ACHN (cell line): ENCODE results near the gene ATP11A.
"Not testable (repeated sequence)": the region's sequence is repeated elsewhere in the genome, so short reads cannot be mapped to it uniquely, and the experiment has no call there.

Experiments used
- DNase-seq: peaks from one replicate; pipeline ENCODE4 v3.0.0-alpha.2; 2015
- in situ Hi-C: cut with HindIII; loops from 2 replicates; pipeline ENCODE4 v1.10.0; 2017; ENCODE audit warnings: low sequenced_read_pairs, low pct_ligation_motif_present, low pct_unique_long_range_greater_than_20kb

The ATP11A gene

DNA sequence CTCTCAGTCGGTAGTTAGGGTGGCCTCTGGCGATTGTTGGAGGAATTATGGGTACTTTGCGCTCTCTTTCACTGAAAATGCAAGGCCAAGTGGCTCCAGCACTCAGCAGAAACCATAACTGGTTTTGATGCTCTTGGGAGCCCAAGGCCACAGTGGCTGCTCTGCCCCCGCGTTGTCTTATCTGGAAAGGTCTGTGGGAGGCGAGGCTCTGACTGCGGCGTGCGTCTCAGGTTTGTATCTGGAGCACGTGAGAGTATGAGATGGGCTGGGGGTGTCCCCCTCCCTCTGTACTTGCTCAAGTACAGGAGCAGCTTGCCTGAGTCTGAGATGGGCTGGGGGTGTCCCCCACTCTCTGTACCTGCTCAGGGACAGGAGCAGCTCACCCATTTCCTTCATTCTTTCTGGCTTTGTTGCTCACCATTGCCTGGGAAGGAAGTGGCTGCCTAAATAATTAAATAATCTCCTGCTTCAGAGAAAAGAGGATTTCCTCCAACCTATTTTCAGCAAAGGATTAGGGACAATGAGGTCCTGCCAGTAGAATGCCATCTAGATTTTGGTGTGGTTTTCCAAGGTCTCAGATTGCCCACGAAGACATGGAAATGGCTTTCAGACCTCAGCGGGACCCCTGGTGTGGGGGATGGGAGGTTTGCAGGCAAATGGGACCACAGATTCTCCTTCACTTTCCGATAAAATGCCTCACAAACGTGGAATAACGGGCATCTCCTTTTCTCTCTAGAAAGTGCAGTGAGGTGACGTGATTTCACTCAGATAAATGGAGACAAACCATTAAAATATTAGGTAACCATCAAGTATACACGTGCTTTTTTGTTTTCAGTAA is 14.7 kb downstream of the ATP11A start:
- no peak for DNase-seq
- in situ Hi-C loops, result no loop called here

DNA sequence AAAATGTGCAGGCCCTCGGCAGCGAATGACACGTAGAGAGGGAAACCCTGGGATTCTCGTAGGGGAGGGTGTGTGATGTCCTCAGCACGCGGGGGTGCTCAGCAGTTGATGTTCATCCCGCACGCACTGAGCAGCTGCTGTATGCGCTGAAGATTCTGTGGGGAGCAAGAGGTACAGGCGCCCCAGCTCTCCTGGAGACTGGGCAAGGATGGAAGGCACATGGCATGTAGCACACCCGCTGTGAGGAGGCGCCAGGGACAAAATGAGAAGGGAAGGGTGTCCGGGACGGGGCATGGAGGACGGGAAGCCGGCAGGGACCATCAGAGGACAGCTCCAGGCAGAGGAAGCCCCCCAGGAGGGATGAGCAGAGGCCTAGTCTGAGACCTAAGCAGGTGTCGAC is 15.4 kb downstream of the ATP11A start:
- in situ Hi-C loops, result no loop called here
- DNase-seq, result no peak

DNA sequence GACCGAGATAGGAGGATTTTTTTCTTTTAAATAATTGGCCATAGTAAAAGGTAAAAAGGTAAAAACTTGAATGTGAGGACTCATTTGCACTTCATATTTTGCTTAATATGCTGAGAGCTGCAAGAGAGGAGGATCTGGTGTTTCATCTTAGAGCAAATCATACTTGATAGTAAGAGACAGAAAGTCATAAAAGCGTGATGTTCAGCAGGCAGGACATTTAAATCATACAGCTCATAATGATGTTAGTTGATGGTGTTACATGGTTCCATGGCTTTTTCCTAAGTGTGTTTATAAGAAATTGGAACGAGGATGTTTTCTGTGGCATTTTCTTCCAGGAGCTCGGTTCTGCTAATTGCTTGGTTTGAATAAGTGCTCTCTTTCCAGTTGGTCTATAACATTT is 16.3 kb downstream of the ATP11A start:
- no peak for DNase-seq
- in situ Hi-C loops, result no loop called here

DNA sequence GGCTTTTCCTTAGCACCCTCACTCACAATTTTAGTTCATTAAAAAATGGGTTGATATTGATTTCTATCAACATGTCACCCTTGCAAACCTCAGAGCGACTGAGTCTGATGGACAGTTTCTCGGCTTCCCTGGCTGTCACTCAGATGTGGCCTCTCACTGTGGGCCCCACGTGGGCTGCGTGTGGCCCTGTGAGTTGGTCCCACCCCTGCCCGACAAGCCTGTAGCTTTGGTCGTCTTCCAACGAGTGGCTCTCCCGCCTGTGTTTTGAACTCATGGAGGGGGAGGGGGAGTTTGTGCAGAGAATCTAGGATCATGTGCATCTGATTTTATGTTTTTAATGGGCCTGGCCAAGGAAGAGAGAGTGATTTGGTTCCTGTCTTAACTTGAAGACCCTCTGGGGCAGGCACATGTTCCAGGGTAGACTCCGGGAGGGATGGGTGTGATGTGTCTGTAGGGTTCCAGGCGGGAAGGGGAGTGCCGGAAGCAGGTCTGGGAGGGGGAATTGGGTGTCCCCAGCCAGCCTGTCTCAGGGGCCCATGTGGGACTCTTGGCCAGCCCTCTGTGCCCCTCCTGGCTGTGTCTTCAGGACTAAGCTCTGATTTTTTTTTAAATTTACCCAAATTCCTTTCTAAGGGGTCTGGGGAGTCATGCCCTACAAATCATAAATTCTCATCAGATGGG is 18.9 kb downstream of the ATP11A start:
- DNase-seq, result no peak
- in situ Hi-C loops, result no loop called here

DNA sequence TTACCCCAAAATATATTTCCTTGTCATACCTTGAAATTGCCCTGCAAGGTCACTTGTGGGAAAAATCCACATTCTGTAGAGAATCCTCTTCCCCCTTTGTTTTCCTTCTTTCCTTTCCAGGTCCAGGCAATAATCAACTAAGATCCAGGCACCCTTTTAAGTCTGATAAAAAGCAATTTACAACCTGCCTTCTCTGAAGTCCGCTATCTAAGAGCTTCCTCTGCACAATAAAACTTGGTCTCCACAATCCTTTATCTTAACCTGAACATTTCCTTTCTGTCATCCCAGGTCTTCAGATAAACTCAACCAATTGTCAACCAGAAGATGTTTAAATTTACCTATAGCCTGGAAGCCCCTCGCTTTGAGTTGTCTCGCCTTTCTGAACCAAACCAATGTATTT is 19.5 kb downstream of the ATP11A start:
- DNase-seq, in situ Hi-C loops: not testable (repeated sequence)

DNA sequence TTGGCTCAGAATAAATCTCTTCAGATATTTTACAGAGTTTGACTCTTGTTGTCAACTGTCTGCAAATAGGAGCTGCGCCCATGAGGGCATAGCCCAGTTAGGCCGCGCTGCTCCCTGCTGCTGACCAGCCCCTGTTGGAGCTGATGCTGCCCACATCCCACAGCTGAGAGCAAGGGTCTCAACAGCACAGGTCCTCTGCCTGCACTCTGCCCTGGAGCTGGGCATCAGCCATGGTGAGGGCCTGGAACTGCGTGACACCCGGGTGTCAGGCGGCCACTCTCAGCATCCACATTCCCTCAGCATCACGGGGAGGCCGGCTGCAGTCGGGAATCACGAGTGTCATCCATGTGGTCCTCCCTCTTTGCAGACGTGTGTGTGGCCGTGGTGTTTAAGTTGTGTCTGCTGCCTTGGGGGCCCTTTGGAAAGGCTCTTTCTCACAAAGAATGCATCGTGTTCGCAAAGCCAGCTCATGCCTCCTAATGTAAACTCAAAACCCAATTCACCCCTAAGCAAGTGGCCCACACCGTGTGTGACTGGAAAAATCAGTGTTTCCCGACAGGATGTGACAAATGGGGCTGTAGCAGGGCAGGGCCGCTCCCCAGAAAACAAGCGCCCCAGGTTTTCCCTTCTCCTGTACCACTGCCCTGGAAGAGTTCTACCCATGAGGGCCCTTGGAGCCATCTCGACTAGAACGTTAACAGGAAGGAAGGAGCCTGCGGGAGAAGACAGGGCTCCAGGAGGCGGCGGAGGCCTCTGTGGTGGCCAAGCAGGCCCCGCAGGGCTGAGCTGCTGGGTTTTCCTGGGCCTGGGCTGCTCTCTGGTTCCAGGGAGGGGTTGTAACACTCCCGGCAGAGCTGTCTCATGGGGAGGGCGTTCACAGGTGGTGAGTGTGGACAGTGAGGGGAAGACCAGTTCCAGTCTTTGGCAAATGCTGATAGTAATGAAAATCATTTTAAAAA is 20.3 kb downstream of the ATP11A start:
- in situ Hi-C loops, result no loop called here
- DNase-seq, result no peak

DNA sequence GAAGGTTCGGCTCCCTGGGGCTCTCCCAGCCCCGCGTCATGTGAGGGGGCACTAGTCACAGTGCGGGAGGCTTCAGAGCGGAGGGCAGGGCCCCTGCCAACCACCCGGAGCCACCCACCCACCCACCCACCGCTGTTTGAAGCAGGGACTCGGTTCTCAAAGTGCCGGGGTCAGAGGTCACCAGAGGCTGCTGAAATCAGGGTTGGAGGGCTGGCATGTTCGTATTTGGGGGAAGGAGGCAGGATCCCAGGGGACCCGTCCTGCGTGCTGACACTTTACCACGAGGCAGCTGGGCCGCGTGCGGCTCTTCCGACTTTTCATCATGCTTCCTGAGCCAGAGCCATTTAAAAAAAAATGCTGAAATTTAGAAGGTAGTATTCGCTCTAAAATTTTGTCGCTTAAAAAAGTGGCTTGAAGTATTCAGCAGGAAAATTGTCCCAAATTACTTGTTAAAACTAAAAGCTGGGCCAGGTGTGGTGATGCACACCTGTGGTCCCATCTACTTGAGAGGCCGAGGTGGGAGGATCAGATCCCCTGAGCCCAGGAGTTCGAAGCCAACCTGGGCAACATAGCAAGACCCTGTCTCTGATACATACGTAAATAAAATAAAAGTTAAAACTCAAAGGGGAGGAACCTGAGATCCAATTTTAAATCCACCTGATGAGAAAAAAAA is 21.2 kb downstream of the ATP11A start:
- in situ Hi-C loops, result no loop called here
- DNase-seq, result no peak

DNA sequence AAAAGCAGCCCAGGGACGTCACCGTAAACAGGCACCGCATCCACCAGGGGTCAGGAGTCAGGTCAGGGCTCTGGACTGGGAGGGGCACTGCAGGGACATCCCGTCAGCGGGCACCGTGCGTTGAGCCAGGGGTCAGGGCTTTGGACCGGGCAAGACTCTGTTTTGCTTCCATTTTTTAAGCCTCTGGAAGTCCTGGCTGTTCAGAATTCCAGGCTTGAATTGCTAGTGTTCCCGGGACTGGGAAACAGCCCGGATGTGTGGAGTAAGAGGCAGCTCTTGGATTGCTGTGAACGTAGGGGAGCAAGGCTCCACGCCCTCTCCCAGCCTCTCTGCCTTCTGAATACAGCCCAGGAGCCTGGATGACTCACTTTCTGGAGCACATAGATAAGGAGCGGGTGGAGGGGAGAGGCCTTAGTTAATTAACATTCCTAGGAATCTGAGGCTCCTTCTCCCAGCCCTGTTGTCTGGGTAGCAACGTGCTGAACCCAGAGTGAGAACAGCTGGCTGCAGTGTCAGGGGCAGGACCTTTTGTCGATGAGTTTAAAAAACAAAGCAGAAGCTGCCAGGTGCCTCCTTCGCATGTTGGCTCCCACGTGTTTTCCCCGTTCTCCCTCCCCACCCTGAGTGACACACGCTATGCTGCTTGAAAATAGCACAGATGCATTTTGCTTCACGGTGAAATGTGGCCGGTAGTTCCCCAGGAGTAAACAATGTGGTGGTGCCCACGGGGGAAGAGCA is 21.9 kb downstream of the ATP11A start:
- peak; percentile 77 for DNase-seq
- in situ Hi-C loops, result no loop called here

DNA sequence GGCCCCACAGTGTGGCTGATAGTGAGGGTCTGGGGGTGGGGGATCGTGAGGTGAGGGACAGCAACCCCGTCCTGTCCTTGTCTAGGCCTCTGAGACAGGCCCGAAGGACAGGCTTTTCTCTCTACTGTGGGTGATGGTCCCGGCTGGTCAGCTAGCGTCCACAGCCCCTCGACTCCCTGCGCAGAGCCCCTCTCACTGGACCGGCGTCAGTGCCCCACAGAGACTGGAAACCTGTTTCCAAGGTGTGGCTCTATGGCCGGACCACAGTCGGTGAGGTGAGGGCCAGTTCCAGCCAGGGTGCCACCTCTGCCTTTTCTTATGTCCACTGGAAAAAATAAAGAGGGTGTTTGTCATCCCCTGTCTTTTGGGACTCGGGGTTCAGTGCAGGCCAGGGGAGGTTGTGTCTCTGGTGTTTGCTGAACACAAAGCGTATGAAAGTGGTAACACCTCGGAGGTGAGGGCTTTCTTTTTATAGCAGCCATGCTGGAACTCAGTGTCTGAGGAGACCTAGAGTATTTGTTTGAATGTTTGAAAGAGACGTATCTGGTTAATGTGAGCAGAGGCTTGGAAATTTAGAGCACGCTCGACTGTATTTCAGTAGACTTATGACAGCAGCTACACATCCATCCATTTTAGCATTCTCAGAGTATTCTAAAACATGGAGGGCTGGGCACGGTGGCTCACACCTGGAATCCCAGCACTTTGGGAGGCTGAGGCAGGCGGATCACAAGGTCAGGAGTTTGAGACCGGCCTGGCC is 22.8 kb downstream of the ATP11A start:
- in situ Hi-C loops, result no loop called here

DNA sequence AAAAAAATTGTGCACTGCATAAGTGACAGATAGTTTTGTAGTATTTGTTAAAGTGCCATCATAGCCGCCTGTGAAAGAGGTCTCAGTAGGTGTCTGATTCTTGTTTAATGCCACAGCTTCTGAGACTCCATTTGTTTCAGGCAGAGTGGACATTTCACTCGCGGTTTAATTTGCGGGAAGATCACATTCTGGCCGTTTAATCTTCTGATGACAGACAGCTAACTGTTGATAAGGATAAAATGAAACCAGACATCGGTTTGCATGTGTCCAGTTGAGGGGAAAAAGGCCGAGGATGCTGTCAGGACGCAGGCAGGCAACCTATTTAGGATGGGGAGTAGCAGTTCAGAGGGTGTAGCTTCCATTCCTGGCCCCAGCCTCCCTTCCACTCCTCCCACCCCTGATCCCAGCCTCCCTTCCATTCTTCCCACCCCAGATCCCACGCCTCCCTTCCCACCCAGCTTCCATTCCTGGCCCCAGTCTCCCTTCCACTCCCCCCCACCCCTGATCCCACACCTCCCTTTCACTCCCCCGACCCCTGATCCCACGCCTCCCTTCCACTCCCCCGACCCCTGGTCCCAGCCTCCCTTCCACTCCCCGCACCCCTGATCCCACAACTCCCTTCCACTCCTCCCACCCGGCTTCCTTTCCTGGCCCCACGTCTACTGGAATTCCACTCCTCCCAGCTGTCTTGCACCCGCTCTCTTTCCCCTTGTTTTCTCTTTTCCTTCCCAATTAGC is 23.8 kb downstream of the ATP11A start:
- in situ Hi-C loops, result no loop called here
- no peak for DNase-seq

More for the DNA sequence above, 22.8 kb downstream of the ATP11A start:
- no peak for DNase-seq

DNA sequence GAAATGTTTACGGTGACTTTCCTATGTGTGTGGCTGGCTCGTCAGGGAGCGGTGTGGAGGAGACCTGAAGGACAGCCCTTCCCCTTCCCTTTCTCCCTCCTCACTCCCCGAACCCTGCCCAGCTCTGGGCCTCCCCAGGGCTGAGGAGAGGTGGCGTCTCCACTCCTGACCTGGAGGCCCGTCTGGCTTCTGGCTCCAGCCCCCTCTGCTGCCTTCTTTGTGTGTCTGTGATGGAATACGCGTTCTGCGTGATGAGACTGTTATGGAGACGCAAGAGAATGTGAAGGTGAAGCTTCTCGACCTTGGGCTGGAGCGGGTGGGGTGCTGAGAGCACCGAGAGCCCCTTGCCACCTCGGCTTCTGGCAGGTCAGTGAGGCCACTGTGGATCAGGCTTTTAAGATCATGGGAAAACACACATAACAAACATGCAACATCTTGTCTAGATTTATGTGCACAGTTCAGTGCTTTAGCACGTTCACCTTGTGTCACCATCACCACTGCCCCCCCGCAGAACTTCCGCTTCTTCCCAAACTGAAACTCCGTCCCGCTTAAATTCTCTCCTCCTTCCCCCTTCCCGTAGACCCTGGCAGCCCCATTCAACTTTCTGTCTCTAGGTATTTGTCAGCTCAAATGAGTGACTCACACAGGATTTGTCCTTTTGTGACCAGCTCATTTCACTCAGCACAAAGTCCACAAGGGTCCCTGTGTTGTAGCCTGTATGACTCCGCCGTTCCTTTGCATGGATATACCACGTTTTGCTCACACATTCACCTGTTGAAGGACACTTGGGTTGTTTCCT is 24.7 kb downstream of the ATP11A start:
- DNase-seq, result no peak
- in situ Hi-C loops, result no loop called here

DNA sequence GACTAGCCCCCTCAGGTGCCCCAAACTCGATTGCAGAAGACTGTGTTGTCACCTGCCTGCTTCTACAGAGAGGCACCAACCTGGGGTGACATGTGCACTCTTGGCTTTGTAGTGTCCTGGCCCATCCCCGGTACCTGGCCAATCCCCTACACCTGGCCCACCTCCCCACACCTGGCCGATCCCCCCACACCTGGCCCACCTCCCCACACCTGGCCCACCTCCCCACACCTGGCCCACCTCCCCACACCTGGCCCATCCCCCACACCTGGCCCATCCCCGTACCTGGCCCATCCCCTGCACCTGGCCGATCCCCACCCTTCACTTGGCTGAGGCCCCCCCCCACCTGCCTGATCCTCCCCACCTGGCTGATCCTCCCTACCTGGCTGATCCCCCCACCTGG is 25.4 kb downstream of the ATP11A start:
- DNase-seq, result no peak
- in situ Hi-C loops, result no loop called here

DNA sequence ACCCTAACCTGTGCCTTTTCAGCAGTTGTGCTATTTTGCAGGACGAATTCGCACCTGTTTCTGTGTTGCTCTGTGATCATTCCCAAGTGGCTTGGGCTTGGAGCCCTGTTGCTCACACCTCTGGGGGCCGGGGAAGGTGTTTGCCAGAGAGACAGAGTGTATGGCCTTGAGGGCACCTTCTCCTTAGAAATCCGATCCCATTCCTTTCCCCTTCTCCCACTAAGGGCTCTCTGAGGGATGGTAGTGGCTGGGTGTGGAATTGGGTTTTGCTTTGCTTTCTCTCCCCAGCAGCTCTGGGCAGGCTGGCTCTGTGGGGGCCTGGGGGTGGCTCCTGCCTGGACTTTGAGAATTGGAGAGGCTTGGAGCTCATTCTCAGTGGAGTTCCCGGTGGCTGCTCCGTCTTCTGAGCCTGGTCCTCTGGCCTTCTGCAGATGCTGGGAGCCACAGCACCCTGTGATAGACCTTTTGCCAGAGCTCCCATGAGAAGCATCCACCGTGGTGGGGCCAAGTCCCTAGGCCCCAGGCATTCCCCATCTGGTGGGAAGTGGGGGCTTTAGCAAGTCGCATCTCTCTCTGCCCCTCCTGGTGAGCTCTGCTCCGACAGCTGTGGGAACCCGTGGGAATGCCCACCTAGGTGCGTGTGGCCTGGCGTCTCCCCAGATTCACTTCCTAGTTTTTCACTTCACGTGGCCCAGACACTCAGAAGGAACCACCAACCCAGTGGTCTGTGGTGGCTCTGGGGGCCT is 26.1 kb downstream of the ATP11A start:
- in situ Hi-C loops, result no loop called here
- DNase-seq, result no peak

DNA sequence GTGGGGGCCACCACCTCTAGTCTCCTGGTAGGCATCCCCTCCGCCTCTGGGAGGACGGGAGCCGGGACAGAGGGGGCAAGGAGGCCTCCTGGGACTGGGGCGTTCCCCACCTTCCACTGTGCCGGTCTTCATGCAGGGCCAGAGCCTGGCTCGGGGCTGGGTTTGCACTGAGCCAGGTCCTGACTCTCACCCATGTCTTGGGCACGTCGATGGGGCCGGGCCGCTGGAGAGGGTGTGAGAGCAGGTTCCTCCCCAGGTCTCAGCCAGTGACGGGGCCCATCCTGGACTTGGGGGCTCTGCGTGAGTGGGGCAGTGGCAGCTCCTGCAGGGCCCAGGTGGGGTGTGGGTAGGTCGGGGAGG is 26.6 kb downstream of the ATP11A start:
- in situ Hi-C loops, result no loop called here
- no peak for DNase-seq

DNA sequence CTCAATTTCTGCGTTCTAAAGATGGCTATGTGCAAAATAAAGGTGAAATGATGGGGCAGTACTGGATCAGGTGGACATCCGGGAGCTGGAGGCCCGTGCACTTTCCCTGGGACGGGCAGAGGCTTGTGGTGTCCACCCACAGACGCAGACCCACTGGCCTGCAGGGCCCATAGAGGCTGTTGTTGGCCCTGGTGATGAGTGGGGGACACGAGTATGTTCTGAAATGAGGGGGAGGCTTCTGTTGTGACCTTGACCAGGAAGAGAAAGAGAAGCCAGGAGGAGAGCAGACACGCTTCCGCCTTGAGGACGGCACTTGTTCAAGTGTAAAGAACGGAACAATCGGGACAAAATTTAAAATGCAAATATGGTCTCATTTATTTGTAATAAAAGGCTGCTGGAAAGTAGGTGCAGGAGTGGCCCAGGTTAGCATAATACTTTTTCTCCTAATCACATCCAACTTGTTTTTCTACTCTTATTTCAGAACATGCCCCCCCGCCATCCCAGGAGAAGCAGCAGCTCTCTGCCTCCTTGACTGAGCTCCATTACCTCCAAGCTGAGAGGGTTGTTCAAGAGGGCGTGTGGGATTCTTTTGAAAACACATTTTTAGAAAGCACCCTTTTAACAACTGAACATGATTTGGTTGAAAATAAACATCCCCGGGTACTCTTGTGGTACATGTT is 27.1 kb downstream of the ATP11A start:
- in situ Hi-C loops, result no loop called here
- no peak for DNase-seq
